ENCODE data around the gene JARID2.

The JARID2 gene

DNA sequence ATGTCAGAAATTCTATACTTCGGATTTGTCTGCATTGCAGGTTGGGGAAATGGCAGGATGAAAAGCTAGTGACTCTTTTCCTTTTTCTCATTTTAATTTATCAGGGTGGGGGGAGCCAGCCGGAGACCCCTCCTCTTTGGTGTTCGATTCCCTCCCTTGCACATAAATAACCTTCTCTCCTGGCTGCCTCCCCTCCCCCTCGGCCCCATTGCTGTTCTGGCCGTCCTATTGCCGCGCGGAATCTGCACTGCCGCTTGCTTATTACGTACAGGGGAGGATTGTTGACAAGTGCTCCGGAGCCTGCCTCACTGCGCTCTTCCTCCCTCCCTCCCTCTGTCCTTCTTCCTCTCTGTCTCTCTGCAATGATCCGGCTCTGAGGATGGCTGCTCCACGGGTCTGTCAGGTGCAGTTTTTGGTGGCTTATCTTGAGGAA is 154.7 kb downstream of the JARID2 start:
- H3K9me3 ChIP-seq: no peaks in the 10 kb centered on the region
- H3K4me1 ChIP-seq: peaks cover 0 to 28% (median 14%) of the 10 kb centered on the region in 4 donors
- intact Hi-C loops (cut with DNase I; ENCODE audit: low total_unique reads): no loop called here
- no peaks in the 10 kb centered on the region for H3K36me3 ChIP-seq
- TF ChIP-seq, protein P1, sequence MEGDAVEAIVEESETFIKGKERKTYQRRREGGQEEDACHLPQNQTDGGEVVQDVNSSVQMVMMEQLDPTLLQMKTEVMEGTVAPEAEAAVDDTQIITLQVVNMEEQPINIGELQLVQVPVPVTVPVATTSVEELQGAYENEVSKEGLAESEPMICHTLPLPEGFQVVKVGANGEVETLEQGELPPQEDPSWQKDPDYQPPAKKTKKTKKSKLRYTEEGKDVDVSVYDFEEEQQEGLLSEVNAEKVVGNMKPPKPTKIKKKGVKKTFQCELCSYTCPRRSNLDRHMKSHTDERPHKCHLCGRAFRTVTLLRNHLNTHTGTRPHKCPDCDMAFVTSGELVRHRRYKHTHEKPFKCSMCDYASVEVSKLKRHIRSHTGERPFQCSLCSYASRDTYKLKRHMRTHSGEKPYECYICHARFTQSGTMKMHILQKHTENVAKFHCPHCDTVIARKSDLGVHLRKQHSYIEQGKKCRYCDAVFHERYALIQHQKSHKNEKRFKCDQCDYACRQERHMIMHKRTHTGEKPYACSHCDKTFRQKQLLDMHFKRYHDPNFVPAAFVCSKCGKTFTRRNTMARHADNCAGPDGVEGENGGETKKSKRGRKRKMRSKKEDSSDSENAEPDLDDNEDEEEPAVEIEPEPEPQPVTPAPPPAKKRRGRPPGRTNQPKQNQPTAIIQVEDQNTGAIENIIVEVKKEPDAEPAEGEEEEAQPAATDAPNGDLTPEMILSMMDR (IDR thresholded peaks at IDR 0.05): no peak
- H3K27me3 ChIP-seq: no peaks in the 10 kb centered on the region
- H3K4me3 ChIP-seq: peak overlapping the region; percentile 38 to 43
- peak overlapping the region in 1 of 2 donors; percentile 8 for H3K27ac ChIP-seq
- peak in 1 of 2 donors; percentile 51 for DNase-seq

DNA sequence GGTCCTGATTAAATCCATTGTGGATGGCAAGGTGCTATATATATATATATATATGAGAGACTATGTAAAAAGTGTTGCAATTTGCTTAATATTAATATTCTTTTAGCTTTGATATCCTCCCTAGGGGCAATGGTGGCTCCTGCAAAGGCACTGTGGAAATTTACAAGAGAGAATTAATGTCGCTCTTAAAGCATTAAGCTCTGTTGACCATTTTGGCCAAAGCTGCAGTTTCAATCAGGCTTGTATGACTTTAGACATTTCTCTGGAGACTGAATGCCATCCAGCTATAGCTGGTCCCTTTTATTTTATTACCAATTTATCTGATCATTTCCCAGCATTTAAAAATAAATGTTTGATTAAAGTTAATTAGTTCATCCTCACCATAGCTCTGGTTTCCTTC is 155.3 kb downstream of the JARID2 start:
- peaks cover 0 to 28% (median 14%) of the 10 kb centered on the region in 4 donors for H3K4me1 ChIP-seq
- intact Hi-C loops (cut with DNase I; ENCODE audit: low total_unique reads): no loop called here

DNA sequence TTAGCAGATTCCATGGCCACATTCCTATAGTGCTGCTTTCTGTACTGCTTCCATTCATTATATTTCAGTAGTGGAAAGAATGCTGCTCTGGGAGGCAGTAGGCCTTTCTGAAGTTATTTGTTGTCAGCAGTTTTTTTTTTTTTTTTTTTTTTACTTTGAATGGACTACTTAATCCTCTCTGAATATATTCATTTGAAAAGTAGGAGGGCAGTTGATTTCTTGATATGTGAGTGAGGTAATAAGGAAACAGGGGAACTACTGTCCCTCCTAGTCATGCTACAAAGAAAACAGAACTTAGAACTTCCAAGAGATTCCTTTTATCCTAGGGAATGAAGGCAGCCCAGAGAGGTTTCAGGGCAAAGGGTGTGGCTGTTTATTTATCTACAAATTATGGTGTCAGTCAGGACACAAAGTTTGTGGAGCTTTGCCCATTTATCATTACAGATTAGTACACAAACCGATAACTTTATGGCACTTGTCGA is 155.9 kb downstream of the JARID2 start:
- intact Hi-C loops (cut with DNase I; ENCODE audit: low total_unique reads): no loop called here

More for the DNA sequence above, 155.3 kb downstream of the JARID2 start:
- Histone ChIP-seq H3K27me3 (no peaks in the 10 kb centered on the region), H3K36me3 (no peaks in the 10 kb centered on the region), H3K27ac (peak overlapping the region in 1 of 2 donors; percentile 8), H3K4me3 (no peak overlapping the region), H3K9me3 (no peaks in the 10 kb centered on the region)
- TF ChIP-seq, protein P1 (IDR thresholded peaks at IDR 0.05): no peak
- DNase-seq: no peak

DNA sequence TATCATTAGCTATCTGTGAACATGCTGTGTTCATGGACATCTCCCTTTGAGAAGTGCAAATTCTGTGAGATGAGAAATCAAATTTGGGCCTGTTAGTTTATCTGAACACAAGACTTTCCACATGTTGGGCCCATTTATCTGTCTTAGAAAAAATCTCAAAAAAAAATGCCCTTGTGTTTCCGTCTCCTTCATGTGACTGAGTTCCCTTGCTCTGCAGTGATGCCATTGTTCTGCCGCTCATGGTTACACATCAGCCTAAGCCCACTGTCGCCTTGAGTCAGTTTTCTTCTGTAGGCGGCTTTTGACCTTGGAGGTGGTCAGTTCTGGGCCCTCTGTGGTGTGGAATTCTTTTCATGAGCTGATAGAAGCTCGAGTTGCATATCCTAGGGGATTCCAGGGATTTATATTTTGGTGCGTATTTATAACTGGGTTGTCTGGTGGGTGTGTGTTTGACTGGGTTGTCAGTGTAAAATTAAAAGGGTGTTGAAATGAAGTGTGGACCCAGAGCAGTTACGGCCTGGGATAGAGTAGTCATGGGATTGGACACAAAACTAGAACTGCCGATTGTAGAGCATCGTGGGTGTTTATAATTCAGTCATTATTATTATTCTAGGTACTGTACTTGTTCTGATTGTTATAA is 156.7 kb downstream of the JARID2 start:
- Histone ChIP-seq H3K4me1 (peaks cover 0 to 28% (median 14%) of the 10 kb centered on the region in 4 donors), H3K9me3 (no peaks in the 10 kb centered on the region), H3K4me3 (no peak overlapping the region), H3K27me3 (no peaks in the 10 kb centered on the region), H3K27ac (no peak overlapping the region), H3K36me3 (no peaks in the 10 kb centered on the region)
- intact Hi-C loops (cut with DNase I; ENCODE audit: low total_unique reads): no loop called here
- TF ChIP-seq, protein P1 (IDR thresholded peaks at IDR 0.05): no peak
- no peak for DNase-seq

More for the DNA sequence above, 155.9 kb downstream of the JARID2 start:
- Histone ChIP-seq H3K4me1 (peaks cover 0 to 28% (median 14%) of the 10 kb centered on the region in 4 donors), H3K4me3 (no peak overlapping the region), H3K27ac (no peak overlapping the region), H3K36me3 (no peaks in the 10 kb centered on the region), H3K27me3 (no peaks in the 10 kb centered on the region), H3K9me3 (no peaks in the 10 kb centered on the region)
- TF ChIP-seq, protein P1 (IDR thresholded peaks at IDR 0.05): no peak
- no peak for DNase-seq

DNA sequence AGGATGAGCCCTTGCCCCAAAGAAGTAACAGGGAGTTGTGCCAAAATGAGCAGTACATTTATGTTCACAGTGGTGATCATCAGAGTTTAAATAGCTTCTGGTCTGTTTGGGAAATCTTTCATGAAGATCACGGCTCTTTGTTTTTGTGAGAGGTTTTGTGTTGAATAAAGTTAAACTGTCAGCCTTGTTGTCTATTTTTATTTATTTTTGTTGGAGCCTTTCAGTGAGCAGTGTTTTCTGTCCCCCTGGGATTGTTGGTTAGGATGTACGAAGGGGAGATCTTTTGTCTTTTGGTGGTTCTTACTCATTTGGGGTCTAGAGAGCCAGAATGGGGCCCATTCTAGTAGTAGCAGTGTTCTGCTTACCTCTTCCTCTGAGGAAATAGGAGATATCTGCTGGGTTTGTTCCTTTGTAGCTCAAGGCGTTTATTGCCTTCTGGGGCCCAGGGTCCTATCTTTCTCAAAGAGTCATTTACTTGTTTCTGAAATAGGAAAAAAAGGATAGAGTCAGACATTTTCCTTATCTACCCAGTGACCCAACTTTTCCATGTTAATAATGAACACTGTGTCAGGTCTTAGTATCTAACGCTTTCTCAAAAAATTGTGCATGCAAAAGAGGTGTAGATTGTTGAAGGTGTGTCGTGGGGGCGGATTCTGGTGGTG is 157.4 kb downstream of the JARID2 start:
- TF ChIP-seq, protein P1 (IDR thresholded peaks at IDR 0.05): no peak
- Histone ChIP-seq H3K36me3 (no peaks in the 10 kb centered on the region), H3K27ac (no peak overlapping the region), H3K4me1 (peaks cover 0 to 28% (median 14%) of the 10 kb centered on the region in 4 donors), H3K27me3 (no peaks in the 10 kb centered on the region), H3K9me3 (no peaks in the 10 kb centered on the region), H3K4me3 (no peak overlapping the region)
- DNase-seq: no peak
- intact Hi-C loops (cut with DNase I; ENCODE audit: low total_unique reads): no loop called here

All from tibial artery (tissue), 4 donors.